GM12874 (cell line): Measurements from ENCODE around the gene CHCHD3.

ENCODE experiments used
- TF ChIP-seq, protein P1 (sequence below): IDR thresholded peaks from 2 replicates; pipeline ENCODE4 v1.5.1; 2011; ENCODE audit warnings: low read depth, mild to moderate bottlenecking, control low read depth, low read length, moderate library complexity; ENCODE audit not compliant: insufficient read depth

The CHCHD3 gene

DNA sequence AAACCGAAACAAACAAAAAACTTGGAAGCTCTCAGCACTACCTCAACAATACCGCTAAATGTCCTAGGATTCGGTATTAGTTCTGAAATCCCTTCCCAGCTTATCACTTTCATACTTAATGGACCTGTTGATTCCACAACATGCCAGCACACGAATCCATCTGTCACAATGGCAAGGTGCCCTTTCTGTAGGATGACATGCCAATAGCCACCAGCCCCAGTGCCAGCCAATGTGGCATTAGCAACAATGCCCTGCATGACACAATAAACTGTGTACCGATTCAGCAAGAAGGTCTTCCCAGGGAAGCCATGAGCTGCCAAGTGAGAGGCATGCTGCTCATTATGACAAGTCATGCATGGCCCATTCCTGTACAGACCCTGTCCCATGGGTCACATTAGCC lies 35.6 kb upstream of the CHCHD3 start:
- TF ChIP-seq, protein P1, sequence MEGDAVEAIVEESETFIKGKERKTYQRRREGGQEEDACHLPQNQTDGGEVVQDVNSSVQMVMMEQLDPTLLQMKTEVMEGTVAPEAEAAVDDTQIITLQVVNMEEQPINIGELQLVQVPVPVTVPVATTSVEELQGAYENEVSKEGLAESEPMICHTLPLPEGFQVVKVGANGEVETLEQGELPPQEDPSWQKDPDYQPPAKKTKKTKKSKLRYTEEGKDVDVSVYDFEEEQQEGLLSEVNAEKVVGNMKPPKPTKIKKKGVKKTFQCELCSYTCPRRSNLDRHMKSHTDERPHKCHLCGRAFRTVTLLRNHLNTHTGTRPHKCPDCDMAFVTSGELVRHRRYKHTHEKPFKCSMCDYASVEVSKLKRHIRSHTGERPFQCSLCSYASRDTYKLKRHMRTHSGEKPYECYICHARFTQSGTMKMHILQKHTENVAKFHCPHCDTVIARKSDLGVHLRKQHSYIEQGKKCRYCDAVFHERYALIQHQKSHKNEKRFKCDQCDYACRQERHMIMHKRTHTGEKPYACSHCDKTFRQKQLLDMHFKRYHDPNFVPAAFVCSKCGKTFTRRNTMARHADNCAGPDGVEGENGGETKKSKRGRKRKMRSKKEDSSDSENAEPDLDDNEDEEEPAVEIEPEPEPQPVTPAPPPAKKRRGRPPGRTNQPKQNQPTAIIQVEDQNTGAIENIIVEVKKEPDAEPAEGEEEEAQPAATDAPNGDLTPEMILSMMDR, result no peak

DNA sequence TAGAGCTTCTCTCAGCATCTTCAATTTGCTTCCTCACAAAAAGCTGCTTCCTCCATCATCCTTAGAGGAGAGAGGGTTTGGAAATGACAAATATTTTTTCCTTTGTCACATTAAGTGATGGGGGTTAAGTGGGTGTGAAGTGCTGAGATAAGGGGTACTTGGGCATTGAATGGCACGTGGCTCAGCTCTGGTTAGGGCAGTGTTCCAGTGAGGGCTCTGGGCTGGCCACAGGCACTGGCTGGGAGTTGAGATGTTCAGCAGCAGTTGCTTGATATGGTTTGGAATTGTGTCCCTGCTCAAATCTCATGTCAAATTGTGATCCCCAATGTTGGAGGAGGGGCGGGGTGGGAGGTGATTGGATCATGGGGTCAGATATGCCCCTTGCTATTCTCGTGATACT lies 33.7 kb upstream of the CHCHD3 start:
- TF ChIP-seq, protein P1, result no peak

DNA sequence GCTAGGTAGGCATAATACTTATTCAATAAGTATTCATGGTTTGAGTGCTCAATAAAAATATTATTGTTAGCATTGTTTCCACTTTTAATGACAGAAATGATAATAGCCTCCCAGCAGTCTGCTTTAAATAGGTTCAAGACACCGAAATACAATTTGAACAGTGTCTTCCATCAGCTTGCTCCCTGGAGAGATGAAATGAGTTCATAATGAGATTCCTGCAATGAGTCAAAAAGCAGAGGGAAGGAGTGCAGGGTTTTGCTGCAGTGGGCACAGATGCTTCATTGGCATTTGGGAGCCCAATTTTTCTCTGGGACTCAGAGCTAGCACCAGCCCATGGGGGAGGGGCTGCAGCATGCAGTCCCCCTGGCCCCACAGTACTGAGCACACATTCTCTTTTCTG lies 32.6 kb upstream of the CHCHD3 start:
- TF ChIP-seq, protein P1, result no peak

DNA sequence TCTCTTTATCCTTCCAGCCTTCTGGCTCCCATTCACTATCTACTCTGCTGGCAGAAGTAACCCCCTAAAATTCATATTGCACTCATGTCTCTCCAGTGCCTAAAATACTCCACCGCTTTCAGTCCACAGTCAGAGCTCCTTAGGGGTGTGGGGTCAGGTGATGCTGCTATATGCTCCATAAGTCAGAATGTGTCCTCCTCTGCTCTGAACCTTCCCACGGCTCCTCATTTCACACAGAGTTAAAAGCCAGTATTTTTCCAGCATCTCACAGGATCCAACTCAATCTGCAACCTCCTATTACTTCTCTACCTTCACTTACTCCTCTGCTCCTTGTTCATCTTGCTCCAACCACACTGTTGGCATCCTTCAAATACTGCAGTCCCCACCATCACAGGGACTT lies 31.1 kb upstream of the CHCHD3 start:
- TF ChIP-seq, protein P1, result no peak

DNA sequence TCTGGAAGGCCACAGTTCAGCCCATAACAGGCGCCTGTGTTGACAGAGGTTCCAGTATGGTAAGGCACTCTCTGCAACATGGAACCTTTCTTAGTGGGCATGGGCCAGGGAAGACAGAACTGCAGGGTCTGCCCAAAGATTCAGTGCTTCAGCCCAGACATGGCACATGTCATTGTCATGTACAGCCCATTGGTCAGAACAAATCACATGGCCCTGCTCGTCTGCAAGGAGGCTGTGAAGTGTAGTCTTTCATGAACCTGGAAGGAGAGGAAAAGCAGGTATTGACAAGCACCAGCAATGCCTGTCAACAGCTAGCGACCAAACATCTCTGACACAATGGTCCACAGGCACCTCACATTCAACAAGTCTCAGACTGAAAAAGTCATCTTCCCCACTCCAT lies 30.4 kb upstream of the CHCHD3 start:
- TF ChIP-seq, protein P1, result no peak

DNA sequence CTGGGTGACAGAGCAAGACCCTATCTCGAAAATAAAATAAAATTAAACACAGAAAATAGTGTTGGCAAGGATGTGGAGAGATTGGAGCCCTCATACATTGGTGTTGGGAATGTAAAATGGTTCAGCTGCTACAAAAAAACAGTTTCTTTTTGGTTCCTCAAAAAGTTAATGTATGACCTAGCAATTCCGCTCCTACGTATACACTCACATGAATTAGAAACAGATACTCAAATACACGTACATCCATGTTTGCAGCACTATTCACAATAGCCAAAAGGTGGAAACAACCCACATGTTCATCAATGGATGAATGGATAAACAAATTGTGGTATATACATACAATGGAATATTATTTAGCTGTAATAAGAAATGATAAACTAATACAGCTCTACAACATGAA lies 28.4 kb upstream of the CHCHD3 start:
- TF ChIP-seq, protein P1, result no peak

DNA sequence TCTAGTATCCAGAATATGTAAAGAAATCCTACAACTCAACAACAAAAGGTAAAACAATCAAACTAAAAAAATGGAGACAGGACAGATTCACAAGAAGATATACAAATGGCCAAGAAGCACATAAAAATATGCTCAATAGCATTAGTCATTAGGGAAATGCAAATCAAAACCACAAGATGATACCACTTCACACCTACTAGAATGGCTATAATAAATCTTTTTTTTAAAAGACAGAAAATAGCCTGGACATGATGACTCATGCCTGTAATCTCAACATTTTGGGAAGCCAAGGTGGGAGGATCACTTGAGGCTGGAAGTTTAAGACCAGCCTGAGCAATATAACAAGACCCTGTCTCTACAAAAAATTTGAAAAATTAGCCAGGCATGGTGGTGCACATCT lies 27.9 kb upstream of the CHCHD3 start:
- TF ChIP-seq, protein P1, result no peak

DNA sequence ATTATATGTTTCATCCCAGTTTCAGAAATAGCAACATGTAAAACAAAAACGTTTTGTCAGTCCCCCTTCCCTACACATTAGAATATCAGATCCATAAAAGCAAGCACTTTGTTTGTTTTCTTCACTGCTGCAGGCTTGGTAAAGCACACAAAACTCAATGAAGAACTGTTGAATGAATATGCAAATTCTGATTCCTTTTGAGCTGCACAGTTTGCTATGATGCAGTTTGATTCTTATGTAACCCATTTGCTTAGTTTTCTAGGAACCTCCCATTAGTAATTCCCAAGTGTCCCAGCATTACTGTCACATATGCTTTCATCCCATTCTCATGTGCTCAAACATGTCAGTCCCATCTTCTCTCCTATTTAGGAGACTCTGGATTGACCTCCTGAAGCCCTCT lies 26.1 kb upstream of the CHCHD3 start:
- TF ChIP-seq, protein P1, result no peak
